GM18867 (cell line): ENCODE results near the gene PNPLA3.

Experiments
- ATAC-seq: cut with Tn5 transposase; IDR thresholded peaks from one replicate; pipeline ENCODE4 v1.9.1; 2021; ENCODE audit warnings: mild to moderate bottlenecking, moderate library complexity; ENCODE audit not compliant: unreplicated experiment

Gene PNPLA3

DNA sequence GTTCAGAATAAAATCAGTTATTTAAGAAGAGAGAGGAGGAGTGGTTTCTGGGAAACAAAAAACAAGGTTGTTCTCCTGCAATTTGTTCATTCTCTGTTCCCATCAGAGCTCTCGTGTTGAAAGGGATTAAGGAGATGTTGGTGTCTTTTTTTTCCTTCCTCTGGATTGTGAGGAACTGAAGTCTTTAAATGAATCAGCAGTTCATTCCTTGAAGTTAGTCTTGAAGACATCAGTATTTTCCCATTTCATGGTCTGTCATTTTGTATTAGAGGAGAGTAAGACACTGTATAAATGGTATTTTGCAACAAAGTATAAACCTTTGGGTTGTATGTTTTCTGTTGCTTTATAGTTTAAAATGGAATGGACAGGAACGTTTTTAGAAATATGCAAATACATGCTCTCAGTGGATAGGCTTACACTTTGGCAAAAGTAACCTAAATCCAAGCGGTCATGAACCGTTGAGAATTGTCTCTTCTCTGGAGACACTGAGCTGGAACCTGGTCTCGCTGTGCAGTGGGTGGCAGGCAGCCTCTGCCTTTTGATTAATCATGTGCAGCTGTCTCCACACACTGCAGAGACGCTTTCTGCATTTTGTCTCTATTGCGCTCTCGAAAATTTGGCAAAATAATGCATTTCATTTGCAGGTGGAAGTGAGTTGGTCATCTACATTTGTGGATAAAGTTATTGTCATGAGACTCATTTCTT is 64.7 kb downstream of the PNPLA3 start:
- no peak for ATAC-seq

DNA sequence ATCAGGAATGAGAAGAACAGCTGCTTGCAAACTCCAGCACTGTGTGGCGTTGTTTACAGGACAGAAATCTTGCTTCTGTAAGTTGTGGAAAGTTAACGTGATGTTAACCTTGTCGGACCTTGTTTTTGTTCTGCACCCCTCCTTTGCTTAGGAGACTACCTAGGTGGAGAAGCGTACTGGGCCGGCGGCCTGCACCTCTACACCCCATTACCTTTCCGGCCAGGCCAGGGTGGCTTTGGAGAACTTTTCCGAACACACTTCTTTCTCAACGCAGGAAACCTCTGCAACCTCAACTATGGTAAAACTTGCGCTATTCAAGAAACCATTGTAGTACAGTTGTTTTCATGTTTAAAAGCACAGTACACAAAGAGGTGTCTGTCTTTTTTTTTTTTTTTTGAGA is 65.4 kb downstream of the PNPLA3 start:
- no peak for ATAC-seq

DNA sequence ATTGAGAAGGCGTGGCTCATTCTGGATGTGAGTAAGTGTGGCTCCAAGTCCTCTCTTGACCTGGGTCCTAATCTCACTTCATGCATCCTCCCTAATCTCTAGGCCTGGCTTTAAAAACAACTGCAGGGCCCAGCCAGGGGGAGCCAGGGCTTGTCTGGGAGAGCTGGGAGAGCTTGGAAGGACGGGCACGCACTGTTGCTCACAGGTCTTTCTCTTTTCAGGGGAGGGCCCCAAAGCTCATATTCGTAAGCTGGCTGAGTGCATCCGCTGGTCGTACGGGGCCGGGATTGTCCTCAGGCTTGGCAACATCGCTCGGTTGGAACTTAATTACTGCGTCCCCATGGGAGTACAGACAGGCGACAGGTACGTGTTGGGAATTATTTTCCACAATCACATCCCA is 66.4 kb downstream of the PNPLA3 start:
- ATAC-seq = no peak

DNA sequence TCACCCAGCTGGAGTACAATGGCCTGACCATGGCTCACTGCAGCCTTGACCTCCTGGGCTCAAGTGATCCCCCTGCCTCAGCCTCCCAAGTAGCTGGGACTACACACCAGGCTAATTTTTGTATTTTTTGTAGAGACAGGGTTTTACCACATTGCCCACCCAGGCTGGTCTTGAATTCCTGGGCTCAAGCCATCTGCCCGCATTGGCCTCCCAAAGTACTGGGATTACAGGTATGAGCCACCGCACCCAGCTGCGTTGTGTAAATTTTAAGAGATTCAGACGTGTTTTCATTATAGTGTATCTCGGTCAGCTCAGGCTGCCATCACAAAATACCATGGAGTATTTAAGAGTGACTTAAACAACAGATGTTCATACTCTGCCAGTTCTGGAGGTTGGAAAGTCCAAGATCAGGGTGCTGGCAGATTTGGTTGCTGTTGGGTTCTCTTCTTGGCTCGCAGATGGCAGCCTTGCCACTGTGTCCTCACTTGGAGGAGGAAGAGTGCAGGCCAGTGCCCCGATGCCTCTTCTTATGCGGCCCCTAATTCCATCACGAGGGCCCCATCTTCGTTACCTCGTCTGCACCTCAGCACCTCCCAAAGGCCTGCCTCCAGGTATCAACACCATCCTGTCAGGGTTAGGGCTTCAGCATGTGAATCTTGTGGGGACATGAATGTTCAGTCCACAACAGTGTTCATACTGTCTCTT is 67.9 kb downstream of the PNPLA3 start:
- ATAC-seq = no peak

DNA sequence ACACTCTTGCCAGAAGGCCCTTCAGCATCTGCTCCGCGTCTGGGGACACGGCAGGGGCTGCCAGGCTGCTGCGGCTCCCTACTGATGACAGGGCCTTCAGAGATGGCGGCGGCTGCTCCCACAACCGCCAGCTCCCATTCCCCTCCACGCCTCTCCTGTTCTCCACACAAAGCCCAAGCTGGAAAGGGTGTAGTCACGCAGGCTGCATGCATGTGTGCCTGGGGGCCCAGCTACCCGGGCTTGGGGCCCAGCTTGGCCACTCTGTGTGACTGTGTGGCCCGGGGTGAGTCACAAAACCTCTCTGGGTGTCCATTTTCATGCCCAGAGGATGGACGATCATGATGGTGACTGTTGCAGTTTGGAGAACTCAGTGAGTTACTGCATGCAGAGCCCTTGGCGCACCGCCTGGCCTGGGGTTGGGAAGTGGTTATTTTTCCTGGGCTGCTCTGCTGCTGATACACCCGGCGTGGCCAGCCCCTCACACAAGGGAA is 68.8 kb downstream of the PNPLA3 start:
- ATAC-seq = no peak

DNA sequence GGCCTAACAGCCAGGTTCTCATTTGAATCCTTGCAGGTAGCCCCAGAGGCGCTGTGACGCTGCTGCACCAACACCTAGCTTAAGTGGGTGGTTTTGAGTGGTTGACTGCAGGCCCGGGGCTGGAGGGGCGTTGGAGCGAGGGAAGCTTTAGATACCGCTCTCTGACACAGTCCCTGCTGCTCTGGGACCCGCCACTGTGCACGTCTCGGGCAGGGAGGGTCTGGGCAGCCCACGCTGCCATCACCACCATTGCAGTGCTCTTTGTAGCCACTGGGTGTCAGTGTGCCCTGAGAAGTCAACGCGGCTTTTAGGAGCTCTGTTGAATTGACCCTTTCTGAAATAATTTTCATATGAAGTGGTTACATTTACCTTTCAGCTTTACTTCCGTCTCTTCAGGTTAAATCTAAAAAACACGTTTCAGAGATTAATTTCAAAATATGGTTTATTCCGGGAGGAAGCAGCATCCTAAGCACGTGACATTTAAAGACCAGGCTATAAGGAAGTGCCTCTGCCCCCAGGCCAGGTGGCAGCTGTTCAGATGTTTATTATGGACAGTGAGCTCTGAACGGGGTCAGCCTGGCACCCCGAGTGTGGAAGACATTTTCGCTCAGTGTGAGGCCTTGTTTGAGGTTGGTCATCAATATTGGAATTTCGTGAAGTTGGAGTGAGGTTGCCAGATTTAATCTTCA is 69.6 kb downstream of the PNPLA3 start:
- no peak for ATAC-seq

DNA sequence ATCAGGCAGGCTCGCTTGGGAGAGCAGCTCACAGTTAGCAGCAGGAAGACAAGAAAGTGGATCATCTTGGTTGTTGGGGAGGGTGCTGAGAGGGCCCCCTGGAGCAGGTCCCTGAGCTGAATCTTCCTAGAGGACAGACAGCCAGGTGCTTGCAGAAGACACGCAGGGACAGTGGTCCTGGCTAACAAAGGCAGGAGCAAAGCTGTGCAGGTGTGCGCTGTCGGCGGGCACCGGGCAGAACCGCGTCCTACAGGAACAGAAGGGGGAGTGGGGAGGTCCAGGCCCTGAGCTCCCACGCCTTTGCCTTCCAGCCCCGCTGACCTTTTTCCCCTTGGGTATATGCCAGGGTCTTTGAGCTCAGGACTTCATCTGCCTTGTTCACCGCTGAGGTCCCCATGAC is 70.4 kb downstream of the PNPLA3 start:
- no peak for ATAC-seq

DNA sequence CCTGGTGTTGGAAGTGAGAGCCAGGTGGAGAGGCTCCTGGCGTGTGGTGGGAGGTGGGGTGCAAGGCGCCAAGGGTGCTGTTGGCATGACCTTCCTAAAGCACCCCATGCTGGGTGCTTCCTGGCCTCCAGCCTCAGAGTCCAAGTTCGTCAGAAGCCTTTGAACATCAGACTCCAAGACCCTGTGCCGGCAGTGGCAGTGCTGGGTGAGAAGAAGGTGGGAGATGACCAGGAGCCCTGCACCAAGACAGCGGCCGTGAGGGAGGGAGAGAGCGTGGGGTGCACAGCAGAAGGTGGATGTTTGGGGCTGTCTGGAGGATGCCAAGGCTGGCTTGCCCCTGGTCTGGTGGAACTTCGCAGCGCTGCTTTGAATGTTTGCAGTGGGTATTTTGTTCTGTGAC is 70.8 kb downstream of the PNPLA3 start:
- ATAC-seq = no peak

DNA sequence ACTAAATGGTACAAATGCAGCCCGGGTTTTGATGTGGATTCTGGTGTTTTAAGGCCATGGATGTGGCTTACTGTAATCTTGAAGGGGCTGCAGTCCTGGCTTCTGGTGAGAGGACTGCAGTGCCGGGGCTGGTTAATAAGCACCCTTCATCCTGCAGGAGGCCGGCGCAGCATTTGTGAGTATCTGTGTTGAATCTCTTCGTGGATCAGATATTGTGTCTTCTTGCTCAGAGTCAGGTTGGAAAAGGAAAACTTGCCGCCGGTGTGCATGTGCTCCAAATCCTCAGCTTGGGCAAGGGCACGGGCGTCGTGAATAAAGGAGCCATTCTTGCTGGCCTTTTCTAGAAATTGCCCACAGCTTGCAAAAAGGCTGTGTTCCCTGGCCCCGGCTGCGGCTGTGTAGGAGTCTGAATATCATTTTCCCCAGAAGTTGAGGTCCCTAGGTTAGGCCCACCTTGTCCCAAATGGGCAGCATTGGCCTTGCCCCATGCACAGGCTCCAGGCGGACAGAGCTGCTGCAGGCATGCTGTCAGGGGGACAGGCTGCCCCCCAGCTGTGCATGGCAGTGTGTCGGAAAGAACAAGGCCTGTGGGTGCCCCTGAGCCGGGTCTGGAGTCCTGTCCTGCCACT is 71.6 kb downstream of the PNPLA3 start:
- no peak for ATAC-seq

DNA sequence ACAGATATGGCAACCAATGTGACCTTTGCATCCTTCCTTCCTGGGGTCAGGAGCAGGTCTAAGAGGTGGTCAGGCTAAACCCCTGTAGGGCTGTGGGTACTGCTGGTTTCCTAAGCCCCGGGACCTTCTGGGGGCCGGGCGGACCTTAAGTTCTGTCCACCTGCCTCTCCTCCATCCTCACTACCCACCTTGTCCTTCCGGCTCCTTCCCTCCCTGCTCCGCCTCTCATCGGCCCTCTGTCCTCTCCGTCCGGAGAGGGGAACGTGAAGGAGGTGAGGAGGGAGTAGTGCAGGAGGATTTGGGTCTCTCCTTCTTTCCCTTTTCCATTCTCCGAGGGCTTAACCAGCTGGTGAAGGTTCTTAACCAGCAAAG is 72.2 kb downstream of the PNPLA3 start:
- ATAC-seq = no peak

DNA sequence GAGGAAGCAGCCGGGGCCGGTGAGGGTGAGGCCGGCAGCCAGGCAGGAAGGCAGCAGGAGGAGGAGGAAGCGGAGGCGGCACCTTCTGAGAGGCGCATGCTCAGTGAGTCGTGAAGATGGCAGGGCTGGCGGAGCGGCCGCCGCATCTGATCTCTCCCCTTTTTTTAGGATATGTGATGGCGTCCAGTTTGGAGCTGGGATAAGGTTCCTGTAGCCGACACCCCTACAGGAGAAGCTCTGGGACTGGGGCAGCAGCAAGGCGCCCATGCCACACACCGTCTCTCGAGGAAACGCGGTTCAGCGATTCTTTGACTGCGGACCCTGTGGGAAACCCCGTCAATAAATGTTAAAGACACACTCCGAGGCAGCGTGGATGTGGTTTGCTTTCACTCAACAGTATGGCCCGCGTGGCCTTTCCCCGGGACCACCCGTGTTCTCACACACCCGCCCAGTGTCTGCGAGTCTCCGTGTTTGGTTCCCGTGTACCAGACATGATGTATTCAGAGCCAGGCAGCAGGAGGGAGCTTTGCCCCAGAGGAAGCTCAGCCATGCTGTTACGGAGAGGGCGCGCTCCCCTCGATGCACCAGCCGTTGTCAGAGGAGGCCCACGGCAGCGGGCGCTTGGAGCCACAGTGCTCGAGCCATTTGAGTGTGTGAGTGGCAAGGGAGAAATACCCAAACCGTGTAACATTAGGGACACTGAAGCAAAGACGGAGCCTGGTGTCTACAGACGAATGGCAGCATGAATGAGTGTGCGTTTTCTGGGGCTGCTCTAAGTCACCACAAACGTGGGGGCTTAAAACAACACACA is 72.8 kb downstream of the PNPLA3 start:
- ATAC-seq = no peak

DNA sequence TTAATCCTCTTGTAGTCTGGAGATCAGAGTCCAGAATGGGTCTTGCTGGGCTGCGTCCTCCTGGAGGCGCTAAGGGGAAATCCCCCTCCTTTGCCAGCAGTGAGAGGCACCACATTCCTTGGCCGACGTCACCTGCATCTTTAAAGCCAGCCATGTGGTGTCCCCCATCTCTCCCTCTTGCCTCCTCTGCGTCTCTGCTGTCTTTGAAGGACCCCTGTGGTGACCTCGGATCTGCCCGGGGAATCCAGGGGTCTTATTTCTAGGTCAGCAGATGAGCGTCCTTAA is 73.3 kb downstream of the PNPLA3 start:
- no peak for ATAC-seq
